K562 (cell line): ENCODE data around the gene ERC2. TPM values are rescaled to one million over a fixed set of nuclear protein-coding genes. Genes with fewer than 3 reads are reported as not detected.

Experiments used
- ATAC-seq: fragments of 200-7000 bp; cut with Tn5 transposase; 3 replicates; pipeline ENCODE4 v1.9.1; 2020; ENCODE audit warnings: moderate library complexity
- BruUV-seq: library from RNA; stranded (reverse); fragments of 400-500 nt; replicated peaks from 2 replicates; lab custom pipeline; 2021; lab: Mats Ljungman, UMichigan
- CTCF ChIA-PET: fragments of 300-600 bp; formaldehyde crosslinking; extraction: SDS; loops from one replicate; lab custom pipeline; 2021; ENCODE audit warnings: low intra/inter-chr PET ratio; lab: Yijun Ruan, JAX
- POLR2A ChIA-PET: fragments of 300-600, 350-650 bp; sonication (Branson Sonifier 250); formaldehyde crosslinking; extraction: SDS; loops from one replicate; lab custom pipeline; 2021; ENCODE audit warnings: antibody characterized with exemption, inconsistent platforms; lab: Yijun Ruan, JAX
- DNase-seq, 4 experiments: peaks; one replicate each; pipeline versions ENCODE4 v3.0.0 to v3.0.0-alpha.2; 2011 to 2018; ENCODE audit warnings: low spot score in 3 of 4, mixed read lengths in 3 of 4; ENCODE audit errors: extremely low read depth in 1 of 4
- FAIRE-seq: peaks from 2 replicates; lab custom pipeline; 2011; peaks lifted over from hg19 to GRCh38; lab: Jason Lieb, UNC
- H2AFZ ChIP-seq: 2 replicates; pipeline ENCODE4 v1.6.0; 2011; ENCODE audit warnings: low read depth, low read length, control low read depth, inconsistent platforms
- H3K27ac ChIP-seq: fragments of 200-600 bp; 3 replicates; pipeline ENCODE4 v1.8.0; 2011; ENCODE audit warnings: low read depth, mild to moderate bottlenecking, control low read depth, inconsistent platforms, low read length, moderate library complexity, mixed read lengths; ENCODE audit errors: extremely low read depth
- H3K27me3 ChIP-seq, 2 experiments: fragments of 300-600 bp in 1 of 2; 2 replicates in 1 of 2; 3 replicates in 1 of 2; pipeline versions ENCODE4 v1.6.0 to v1.8.0; 2011; ENCODE audit warnings: inconsistent platforms in 2 of 2, low read length in 2 of 2, mild to moderate bottlenecking in 1 of 2, mixed read lengths in 1 of 2, moderate library complexity in 1 of 2; ENCODE audit not compliant: control insufficient read depth in 2 of 2, insufficient read depth in 2 of 2
- H3K36me3 ChIP-seq: fragments of 300-600 bp; 3 replicates; pipeline ENCODE4 v1.8.0; 2011; ENCODE audit warnings: mild to moderate bottlenecking, low read length, inconsistent platforms; ENCODE audit not compliant: control insufficient read depth, insufficient read depth
- H3K4me1 ChIP-seq, 2 experiments: fragments of 200-600 bp in 1 of 2; replicated peaks in 1 of 2; 2 replicates in 1 of 2; 3 replicates in 1 of 2; pipeline versions ENCODE4 v1.5.1 to v1.8.0; 2011; ENCODE audit warnings: inconsistent platforms in 2 of 2, low read length in 2 of 2, mild to moderate bottlenecking in 1 of 2, mixed read lengths in 1 of 2, moderate library complexity in 1 of 2; ENCODE audit not compliant: control insufficient read depth in 2 of 2, insufficient read depth in 2 of 2
- H3K4me2 ChIP-seq: 2 replicates; pipeline ENCODE4 v1.6.1; 2011; ENCODE audit warnings: low read length, control low read depth, inconsistent platforms, mixed read lengths; ENCODE audit not compliant: insufficient read depth
- H3K4me3 ChIP-seq: fragments of 200-600 bp; sonication (generic), shearing (Covaris generic); 2 replicates; pipeline ENCODE4 v1.5.1; 2016; ENCODE audit warnings: control low read depth, inconsistent platforms
- H3K79me2 ChIP-seq: fragments of 200-600 bp; 3 replicates; pipeline ENCODE4 v1.8.0; 2011; ENCODE audit warnings: low read length, inconsistent platforms; ENCODE audit not compliant: control insufficient read depth, insufficient read depth
- H3K9ac ChIP-seq, 2 experiments: 2 replicates each; pipeline versions ENCODE4 v1.6.0 to v1.6.1; 2011; ENCODE audit warnings: low read depth in 2 of 2, low read length in 2 of 2, control low read depth in 1 of 2, inconsistent platforms in 1 of 2, mild to moderate bottlenecking in 1 of 2, mixed read lengths in 1 of 2; ENCODE audit not compliant: insufficient read depth in 1 of 2
- H3K9me1 ChIP-seq: one replicate; pipeline ENCODE4 v1.6.0; 2011; ENCODE audit warnings: inconsistent platforms, mild to moderate bottlenecking, low read length, moderate library complexity; ENCODE audit not compliant: control insufficient read depth, insufficient read depth
- H3K9me3 ChIP-seq: replicated peaks from 2 replicates; pipeline ENCODE4 v1.5.1; 2011; ENCODE audit warnings: low read depth, low read length, inconsistent platforms; ENCODE audit not compliant: control insufficient read depth, insufficient read depth
- H4K20me1 ChIP-seq: replicated peaks from 2 replicates; pipeline ENCODE4 v1.6.1; 2011; ENCODE audit warnings: low read length, inconsistent platforms, mixed read lengths; ENCODE audit not compliant: control insufficient read depth, insufficient read depth
- ARNT ChIP-seq, 2 experiments: fragments of 450-650 bp; IDR thresholded peaks; 2 replicates each; pipeline ENCODE4 v1.6.1; 2016; ENCODE audit warnings: mild to moderate bottlenecking in 1 of 2
- DIDO1 ChIP-seq: fragments of 450-650 bp; IDR thresholded peaks from 2 replicates; pipeline ENCODE4 v1.6.1; 2016; ENCODE audit warnings: low read depth, missing biosample characterization, missing genetic modification characterization
- HSF4 ChIP-seq: fragments of 250-450 bp; sonication (Bioruptor Pico); IDR thresholded peaks from 2 replicates; pipeline ENCODE4 v2.1.2; 2022; ENCODE audit warnings: mild to moderate bottlenecking, moderate library complexity, borderline replicate concordance
- KDM5B ChIP-seq: fragments of 200-600 bp; sonication (generic); IDR thresholded peaks from 2 replicates; pipeline ENCODE4 v1.6.1; 2012; ENCODE audit warnings: low read depth, mild to moderate bottlenecking, moderate library complexity, low read length, control low read depth, inconsistent platforms; ENCODE audit not compliant: insufficient replicate concordance
- LEF1 ChIP-seq: fragments of 450-650 bp; IDR thresholded peaks from 2 replicates; pipeline ENCODE4 v1.6.1; 2016; ENCODE audit warnings: mild to moderate bottlenecking
- NFATC3 ChIP-seq: fragments of 450-650 bp; IDR thresholded peaks from 2 replicates; pipeline ENCODE4 v1.6.1; 2017; ENCODE audit warnings: mild to moderate bottlenecking
- RBM15 ChIP-seq: fragments of 200-400 bp; formaldehyde crosslinking; IDR thresholded peaks from 2 replicates; pipeline ENCODE4 v1.6.1; 2018; ENCODE audit warnings: mild to moderate bottlenecking, low read length, moderate library complexity; ENCODE audit not compliant: insufficient read depth
- STAT6 ChIP-seq: sonication (generic); formaldehyde crosslinking; IDR thresholded peaks from 2 replicates; pipeline ENCODE4 v1.8.1; 2023; ENCODE audit warnings: mild to moderate bottlenecking, missing genetic modification reagents
- TEAD1 ChIP-seq, 2 experiments: fragments of 450-650 bp in 1 of 2; sonication (generic) in 1 of 2; formaldehyde crosslinking; IDR thresholded peaks; 2 replicates each; pipeline versions ENCODE4 v1.4.0 to v1.8.0; 2020 to 2022; ENCODE audit warnings: mild to moderate bottlenecking in 2 of 2, missing genetic modification reagents in 1 of 2
- ZNF143 ChIP-seq: sonication (generic); formaldehyde crosslinking; IDR thresholded peaks from 2 replicates; pipeline ENCODE4 v1.9.0; 2022; ENCODE audit warnings: mild to moderate bottlenecking, missing genetic modification reagents
- ZNF274 ChIP-seq: IDR thresholded peaks from 2 replicates; pipeline ENCODE4 v1.6.1; 2011; ENCODE audit warnings: low read depth, mild to moderate bottlenecking, low read length, moderate library complexity, borderline replicate concordance
- ZNF830 ChIP-seq: fragments of 250-450 bp; sonication (Bioruptor Pico); IDR thresholded peaks from 2 replicates; pipeline ENCODE4 v1.5.0; 2021; ENCODE audit warnings: mild to moderate bottlenecking
- WGBS: fragments of 100-300 bp; shearing (Covaris generic); methylation state at CpG from one replicate; pipeline ENCODE4 v1.1.6; 2016; ENCODE audit warnings: low coverage, mixed read lengths; ENCODE audit not compliant: insufficient coverage; ENCODE audit errors: missing lambda C conversion rate; 5-methylcytosine and 5-hydroxymethylcytosine counted together
- in situ Hi-C: fragments of 300-500 bp; cut with MboI; formaldehyde crosslinking; loops from 4 replicates; pipeline ENCODE4 v1.15.0; 2018; ENCODE audit warnings: inconsistent platforms, mixed read lengths
- intact Hi-C: fragments of 100-400 bp; cut with micrococcal nuclease; formaldehyde crosslinking; loops from 2 replicates; pipeline ENCODE4 v1.14.2; 2022
- polyA plus RNA-seq, 8 experiments: library from polyadenylated mRNA; depleted of rRNA in 4 of 8; stranded (reverse) in 5 of 8; unstranded in 3 of 8; fragments of >200 nt; fragmentation: Nextera tagmentation in 2 of 8; fragmentation: Illumina TruSeq in 1 of 8; extraction: Ambion mirVana in 2 of 8; extraction: Trizol in 1 of 8; gene quantifications; 2 replicates each; pipeline versions ENCODE4 v1.2.1 to v1.2.3, GENCODE V29; 2011 to 2014; ENCODE audit warnings: inconsistent platforms in 1 of 8, missing spikeins in 1 of 8
- total RNA-seq, 7 experiments: library from RNA; depleted of rRNA in 6 of 7; stranded (reverse); fragments of >200 nt in 6 of 7; fragmentation: Illumina TruSeq in 2 of 7; extraction: Trizol in 2 of 7; gene quantifications; 2 replicates each; pipeline versions ENCODE4 v1.2.1 to v1.2.3, GENCODE V29; 2011 to 2021; ENCODE audit warnings: low replicate concordance in 1 of 7
- TF ChIP-seq, protein P1 (sequence below): fragments of 250-450 bp; sonication (Bioruptor Pico); IDR thresholded peaks from 2 replicates; pipeline ENCODE4 v1.8.0; 2021; ENCODE audit warnings: borderline replicate concordance, mild to moderate bottlenecking, moderate library complexity; ENCODE audit not compliant: poor library complexity, severe bottlenecking
- TF ChIP-seq, protein P2 (sequence below): fragments of 250-450 bp; sonication (Bioruptor Pico); IDR thresholded peaks from 2 replicates; pipeline ENCODE4 v1.5.0; 2020; ENCODE audit warnings: mild to moderate bottlenecking

Gene ERC2
- total and polyA plus RNA-seq, 9 of the 15 experiments (the other 6 are each of a cell fraction or from before 2014, with no cell fraction given) = 0.04 to 0.18 (median 0.07) TPM; not detected in 2

GRCh38 chr3:55958605-55959004 lies 509.7 kb downstream of the ERC2 start:
- 0% methylated on average over 4 of the region's 8 CpGs for WGBS
- H3K27ac ChIP-seq = no peak overlapping the region
- H3K4me2 ChIP-seq = no peak overlapping the region
- ChIA-PET CTCF (no interaction called here), POLR2A (no interaction called here)
- H3K27me3 ChIP-seq = no peaks in the 10 kb centered on the region
- no peaks in the 10 kb centered on the region for H3K79me2 ChIP-seq
- no peak overlapping the region for H3K4me3 ChIP-seq
- no peaks in the 10 kb centered on the region for H3K36me3 ChIP-seq
- DNase-seq (no peak), FAIRE-seq (no peak), ATAC-seq (no peak)
- no peak overlapping the region for H2AFZ ChIP-seq
- no peak overlapping the region for H3K9ac ChIP-seq
- BruUV-seq = no TSS peak
- in situ Hi-C loops = no loop called here
- intact Hi-C loops = no loop called here
- no peaks in the 10 kb centered on the region for H4K20me1 ChIP-seq
- no peaks in the 10 kb centered on the region for H3K4me1 ChIP-seq
- H3K9me3 ChIP-seq = no peaks in the 10 kb centered on the region
- TF ChIP-seq NFATC3 = no peak
- TF ChIP-seq KDM5B = no peak
- TF ChIP-seq ARNT (IDR thresholded peaks at IDR 0.05) = no peak
- no peak for TF ChIP-seq DIDO1
- TF ChIP-seq STAT6 = no peak
- no peak for TF ChIP-seq TEAD1 (CRISPR knock-in tag; IDR thresholded peaks at IDR 0.05)
- no peak for TF ChIP-seq HSF4
- TF ChIP-seq ZNF830 = no peak
- TF ChIP-seq ZNF274 = no peak
- TF ChIP-seq RBM15 = no peak
- TF ChIP-seq LEF1 = no peak
- TF ChIP-seq, protein P1, sequence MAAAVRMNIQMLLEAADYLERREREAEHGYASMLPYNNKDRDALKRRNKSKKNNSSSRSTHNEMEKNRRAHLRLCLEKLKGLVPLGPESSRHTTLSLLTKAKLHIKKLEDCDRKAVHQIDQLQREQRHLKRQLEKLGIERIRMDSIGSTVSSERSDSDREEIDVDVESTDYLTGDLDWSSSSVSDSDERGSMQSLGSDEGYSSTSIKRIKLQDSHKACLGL = no peak
- no peak for TF ChIP-seq ZNF143 (CRISPR knock-in tag)
- TF ChIP-seq, protein P2, sequence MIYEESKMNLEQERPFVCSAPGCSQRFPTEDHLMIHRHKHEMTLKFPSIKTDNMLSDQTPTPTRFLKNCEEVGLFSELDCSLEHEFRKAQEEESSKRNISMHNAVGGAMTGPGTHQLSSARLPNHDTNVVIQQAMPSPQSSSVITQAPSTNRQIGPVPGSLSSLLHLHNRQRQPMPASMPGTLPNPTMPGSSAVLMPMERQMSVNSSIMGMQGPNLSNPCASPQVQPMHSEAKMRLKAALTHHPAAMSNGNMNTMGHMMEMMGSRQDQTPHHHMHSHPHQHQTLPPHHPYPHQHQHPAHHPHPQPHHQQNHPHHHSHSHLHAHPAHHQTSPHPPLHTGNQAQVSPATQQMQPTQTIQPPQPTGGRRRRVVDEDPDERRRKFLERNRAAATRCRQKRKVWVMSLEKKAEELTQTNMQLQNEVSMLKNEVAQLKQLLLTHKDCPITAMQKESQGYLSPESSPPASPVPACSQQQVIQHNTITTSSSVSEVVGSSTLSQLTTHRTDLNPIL (CRISPR knock-in tag) = no peak
- H3K9me1 ChIP-seq = no peaks in the 10 kb centered on the region
